ENCODE data around the gene TRIM43B.
"Not testable (repeated sequence)": the region's sequence is repeated elsewhere in the genome, so short reads cannot be mapped to it uniquely, and the experiment has no call there.

The TRIM43B gene

GRCh38 chr2:95433373-95433772 is 51.2 kb downstream of the TRIM43B start:
- not testable (repeated sequence) for DNase-seq

GRCh38 chr2:95429748-95430467 is 54.6 kb downstream of the TRIM43B start:
- DNase-seq = not testable (repeated sequence)

DNA sequence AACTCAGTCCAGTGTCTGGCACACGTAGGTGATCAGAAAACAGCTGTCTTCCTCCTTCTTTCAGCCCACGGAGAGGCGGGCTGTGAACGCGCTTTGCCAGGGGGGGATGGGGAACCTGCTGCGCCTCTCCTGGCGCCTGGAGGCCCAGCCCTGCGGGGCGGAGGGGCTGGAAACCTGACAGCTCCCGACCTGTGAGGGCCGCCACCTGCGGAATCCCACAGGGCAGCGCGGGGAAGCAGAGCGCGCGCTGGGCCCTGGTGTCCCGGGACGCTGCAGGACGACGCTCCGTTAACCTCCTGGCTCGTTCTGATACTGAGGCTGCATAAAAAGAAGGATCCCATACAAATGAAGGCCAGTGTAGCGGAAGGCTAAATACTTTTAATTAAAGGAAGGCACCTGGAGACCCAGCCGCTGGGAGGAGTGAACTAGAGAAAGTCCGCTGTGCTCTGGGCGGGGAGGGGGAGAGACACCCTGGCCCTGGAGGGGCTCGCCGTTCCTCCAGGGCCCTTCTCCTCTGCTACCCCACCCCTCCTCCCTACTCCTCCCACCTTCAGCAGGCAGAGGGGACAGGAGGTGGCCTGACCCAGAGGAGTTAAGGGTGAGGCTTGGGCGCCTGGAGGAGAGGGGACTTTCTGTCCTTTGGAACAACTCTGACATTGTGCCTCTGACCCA is 57.2 kb downstream of the TRIM43B start:
- DNase-seq = not testable (repeated sequence)

Measured in DMS153 (cell line).